Adrenal gland (tissue), 5 donors: Measurements from ENCODE around the gene PAEP.

Experiments used
- POLR2A ChIP-seq, 2 donors: fragments of 450-650 bp; IDR thresholded peaks; one replicate each; pipeline ENCODE4 v1.6.1; 2017; ENCODE audit warnings: antibody characterized with exemption in 2 of 2, mild to moderate bottlenecking in 2 of 2, moderate library complexity in 1 of 2
- TF ChIP-seq, protein P1 (sequence below), 6 experiments: fragments of 450-650 bp in 4 of 6; fragments of 200-600 bp in 2 of 6; sonication (generic) in 1 of 6; IDR thresholded peaks; 1 replicate in 5 of 6; 2 replicates in 1 of 6; pipeline versions ENCODE4 v1.5.1 to v1.8.0; 2016 to 2021; ENCODE audit warnings: antibody characterized with exemption in 6 of 6, mild to moderate bottlenecking in 2 of 6, moderate library complexity in 1 of 6
- donor health status: DM: no; HTN: no; CAD: no.

DNA sequence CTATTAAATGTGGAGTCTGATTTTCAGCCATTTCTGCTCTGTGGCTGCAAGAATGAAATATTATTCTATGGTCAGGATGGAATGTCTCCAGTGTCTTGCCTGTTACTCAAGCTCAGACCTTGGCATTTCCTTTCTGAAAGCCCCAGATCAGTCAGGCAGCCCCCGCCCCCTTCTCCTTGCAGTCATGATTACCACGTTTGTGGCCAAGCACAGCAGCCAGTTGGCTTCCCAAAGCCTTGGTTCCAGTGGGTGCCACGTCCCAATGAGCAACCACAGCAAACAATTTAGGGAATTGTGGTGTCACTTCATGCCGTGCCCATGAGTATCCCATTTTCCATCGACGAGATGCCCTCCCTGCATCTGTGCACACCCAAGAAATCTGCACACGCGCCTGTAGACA is 25.3 kb upstream of the PAEP start:
- TF ChIP-seq, protein P1, sequence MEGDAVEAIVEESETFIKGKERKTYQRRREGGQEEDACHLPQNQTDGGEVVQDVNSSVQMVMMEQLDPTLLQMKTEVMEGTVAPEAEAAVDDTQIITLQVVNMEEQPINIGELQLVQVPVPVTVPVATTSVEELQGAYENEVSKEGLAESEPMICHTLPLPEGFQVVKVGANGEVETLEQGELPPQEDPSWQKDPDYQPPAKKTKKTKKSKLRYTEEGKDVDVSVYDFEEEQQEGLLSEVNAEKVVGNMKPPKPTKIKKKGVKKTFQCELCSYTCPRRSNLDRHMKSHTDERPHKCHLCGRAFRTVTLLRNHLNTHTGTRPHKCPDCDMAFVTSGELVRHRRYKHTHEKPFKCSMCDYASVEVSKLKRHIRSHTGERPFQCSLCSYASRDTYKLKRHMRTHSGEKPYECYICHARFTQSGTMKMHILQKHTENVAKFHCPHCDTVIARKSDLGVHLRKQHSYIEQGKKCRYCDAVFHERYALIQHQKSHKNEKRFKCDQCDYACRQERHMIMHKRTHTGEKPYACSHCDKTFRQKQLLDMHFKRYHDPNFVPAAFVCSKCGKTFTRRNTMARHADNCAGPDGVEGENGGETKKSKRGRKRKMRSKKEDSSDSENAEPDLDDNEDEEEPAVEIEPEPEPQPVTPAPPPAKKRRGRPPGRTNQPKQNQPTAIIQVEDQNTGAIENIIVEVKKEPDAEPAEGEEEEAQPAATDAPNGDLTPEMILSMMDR (IDR thresholded peaks at IDR 0.05) = no peak
- no peak for TF ChIP-seq POLR2A (IDR thresholded peaks at IDR 0.05)
